HK-2 (cell line): ENCODE data around the gene ITPK1.

ENCODE experiments used
- DNase-seq: peaks from one replicate; pipeline ENCODE4 v3.0.0-alpha.2; 2018; ENCODE audit not compliant: unreplicated experiment

The ITPK1 gene

GRCh38 chr14:92924247-92924646 is 191.5 kb downstream of the ITPK1 start:
- no peak for DNase-seq

GRCh38 chr14:92923744-92924103 is 192.0 kb downstream of the ITPK1 start:
- DNase-seq: no peak

- peak; percentile 29 for DNase-seq
Observed at GRCh38 chr14:92922883-92923743, 192.6 kb downstream of the ITPK1 start, which contains the start of gene CHGA. Gene CHGA (plus strand): TSS chr14:92923150. CDS start chr14:92923360, 210 bp downstream.

- no peak for DNase-seq
Observed at GRCh38 chr14:92922155-92922735, 193.5 kb downstream of the ITPK1 start.

- no peak for DNase-seq
Observed at GRCh38 chr14:92920001-92920400, 195.7 kb downstream of the ITPK1 start.

- DNase-seq: no peak
Observed at GRCh38 chr14:92917956-92918355, 197.8 kb downstream of the ITPK1 start.

- no peak for DNase-seq
Observed at GRCh38 chr14:92917041-92917940, 198.4 kb downstream of the ITPK1 start.

- DNase-seq: no peak
Observed at GRCh38 chr14:92916201-92916600, 199.5 kb downstream of the ITPK1 start.

GRCh38 chr14:92914087-92914656 is 201.6 kb downstream of the ITPK1 start:
- DNase-seq: no peak

GRCh38 chr14:92907316-92907911 is 208.3 kb downstream of the ITPK1 start:
- DNase-seq: no peak

GRCh38 chr14:92906823-92907222 is 208.9 kb downstream of the ITPK1 start:
- DNase-seq: no peak

GRCh38 chr14:92906420-92906819 is 209.3 kb downstream of the ITPK1 start:
- no peak for DNase-seq

- no peak for DNase-seq
Observed at GRCh38 chr14:92905667-92906066, 210.1 kb downstream of the ITPK1 start.

- no peak for DNase-seq
Observed at GRCh38 chr14:92903359-92903758, 212.4 kb downstream of the ITPK1 start.

- no peak for DNase-seq
Observed at GRCh38 chr14:92902726-92903125, 213.0 kb downstream of the ITPK1 start.

GRCh38 chr14:92902191-92902590 is 213.5 kb downstream of the ITPK1 start:
- no peak for DNase-seq

GRCh38 chr14:92900660-92901059 is 215.1 kb downstream of the ITPK1 start:
- no peak for DNase-seq

GRCh38 chr14:92898566-92899131 is 217.1 kb downstream of the ITPK1 start:
- DNase-seq: no peak

GRCh38 chr14:92897922-92898565 is 217.7 kb downstream of the ITPK1 start:
- no peak for DNase-seq

GRCh38 chr14:92895352-92895878 is 220.3 kb downstream of the ITPK1 start:
- no peak for DNase-seq
